Middle frontal gyrus (tissue), 1 donor: Measurements from ENCODE around the gene DNAJA3.
A peak's percentile ranks its signal among the peaks of the same experiment; 100 is the strongest.

Source experiments
- DNase-seq: peaks from one replicate; pipeline ENCODE4 v3.0.0-alpha.2; 2015; ENCODE audit warnings: low spot score; ENCODE audit errors: extremely low spot score

The DNAJA3 gene

GRCh38 chr16:4404967-4405696 lies 20.5 kb upstream of the DNAJA3 start:
- DNase-seq, result no peak

GRCh38 chr16:4407543-4408322 lies 17.9 kb upstream of the DNAJA3 start:
- no peak for DNase-seq

GRCh38 chr16:4408323-4408690 lies 17.4 kb upstream of the DNAJA3 start:
- no peak for DNase-seq

- no peak for DNase-seq
Observed at GRCh38 chr16:4409081-4409932, 16.4 kb upstream of the DNAJA3 start.

- DNase-seq, result no peak
Observed at GRCh38 chr16:4410335-4411075, 15.2 kb upstream of the DNAJA3 start.

- peak; percentile 91 for DNase-seq
Observed at GRCh38 chr16:4411684-4412083, 14.0 kb upstream of the DNAJA3 start.

- DNase-seq, result no peak
Observed at GRCh38 chr16:4412159-4412558, 13.5 kb upstream of the DNAJA3 start.

- DNase-seq, result no peak
Observed at GRCh38 chr16:4412854-4413253, 12.8 kb upstream of the DNAJA3 start.

GRCh38 chr16:4414187-4414917 lies 11.3 kb upstream of the DNAJA3 start:
- no peak for DNase-seq

GRCh38 chr16:4415538-4416199 lies 10.0 kb upstream of the DNAJA3 start:
- DNase-seq, result no peak

GRCh38 chr16:4416200-4417032 lies 9.3 kb upstream of the DNAJA3 start, which contains the start of gene CORO7:
CORO7 (minus strand) TSS chr16:4416596; CDS start chr16:4416518, 78 bp downstream.
- DNase-seq, result peak; percentile 93

- no peak for DNase-seq
Observed at GRCh38 chr16:4419402-4419959, 6.2 kb upstream of the DNAJA3 start.

- no peak for DNase-seq
Observed at GRCh38 chr16:4420505-4421105, 5.1 kb upstream of the DNAJA3 start.

GRCh38 chr16:4426021-4426684 lies 485 bp downstream of the DNAJA3 start:
- no peak for DNase-seq

- no peak for DNase-seq
Observed at GRCh38 chr16:4426722-4427372, 1.2 kb downstream of the DNAJA3 start.

GRCh38 chr16:4428500-4428899 lies 2.8 kb downstream of the DNAJA3 start:
- no peak for DNase-seq

- DNase-seq, result no peak
Observed at GRCh38 chr16:4431023-4431422, 5.4 kb downstream of the DNAJA3 start.
